Ecto neural progenitor cell (in vitro differentiated cells): ENCODE data around the gene KCMF1.

Source experiments
- DNase-seq: peaks from one replicate; pipeline ENCODE4 v3.0.0-alpha.2; 2018; ENCODE audit warnings: low spot score

KCMF1 gene

DNA sequence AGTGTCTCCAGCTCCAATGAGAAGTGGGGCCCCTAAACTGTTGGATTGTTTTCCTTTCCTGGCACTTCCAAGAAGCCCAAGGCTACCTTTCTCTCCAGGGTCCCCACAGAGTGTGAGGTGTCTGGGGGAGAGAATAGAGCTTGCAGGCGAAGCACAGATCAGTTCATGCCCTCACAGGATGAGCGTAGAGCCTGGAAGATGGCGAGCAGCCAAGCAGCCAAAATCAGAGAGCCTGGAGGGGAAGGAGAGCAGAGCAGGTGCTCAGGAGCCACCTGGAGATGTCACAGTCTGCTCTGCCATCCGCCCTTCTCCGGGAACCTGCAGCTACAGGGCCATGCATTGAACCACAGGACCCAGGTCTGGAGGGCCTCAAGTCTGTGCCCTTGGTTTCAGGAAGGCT lies 107.6 kb downstream of the KCMF1 start:
- DNase-seq: no peak

DNA sequence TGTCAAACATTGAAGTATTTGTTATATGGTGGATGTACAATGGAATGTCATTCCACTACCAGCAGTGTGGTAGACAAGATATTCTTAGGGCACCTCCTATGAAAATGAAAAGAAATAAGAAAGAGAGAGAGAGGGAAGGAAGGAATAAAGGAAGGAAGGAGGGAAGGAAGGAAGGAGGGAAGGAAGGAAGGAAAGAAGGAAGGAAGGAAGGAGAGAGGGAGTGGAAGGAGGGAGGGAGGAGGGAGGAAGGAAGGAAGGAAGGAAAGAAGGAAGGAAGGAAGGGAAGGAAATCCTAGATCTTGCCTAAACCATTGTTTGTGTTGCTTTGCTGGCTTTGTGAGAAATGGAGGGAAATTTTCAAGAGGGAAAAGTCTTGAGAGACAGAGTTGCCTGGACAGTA lies 112.1 kb downstream of the KCMF1 start:
- DNase-seq: no peak

DNA sequence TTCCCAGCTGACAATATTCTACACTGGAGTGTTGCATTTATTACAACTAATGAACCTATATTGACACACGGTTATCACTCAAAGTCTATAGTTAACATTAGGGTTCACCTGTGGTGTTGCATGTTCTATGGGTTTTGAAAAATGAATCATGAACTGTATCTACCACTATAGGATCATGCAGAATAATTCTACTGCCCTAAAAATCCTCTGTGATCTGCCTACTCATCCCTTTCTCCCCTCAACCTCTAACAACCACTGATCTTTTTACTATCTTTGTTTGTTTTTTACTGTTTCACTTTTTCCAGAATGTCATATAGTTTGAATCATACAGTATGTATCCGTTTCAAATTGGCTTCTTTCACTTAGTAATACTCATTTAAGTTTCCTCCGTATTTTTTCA lies 114.6 kb downstream of the KCMF1 start:
- DNase-seq: no peak

DNA sequence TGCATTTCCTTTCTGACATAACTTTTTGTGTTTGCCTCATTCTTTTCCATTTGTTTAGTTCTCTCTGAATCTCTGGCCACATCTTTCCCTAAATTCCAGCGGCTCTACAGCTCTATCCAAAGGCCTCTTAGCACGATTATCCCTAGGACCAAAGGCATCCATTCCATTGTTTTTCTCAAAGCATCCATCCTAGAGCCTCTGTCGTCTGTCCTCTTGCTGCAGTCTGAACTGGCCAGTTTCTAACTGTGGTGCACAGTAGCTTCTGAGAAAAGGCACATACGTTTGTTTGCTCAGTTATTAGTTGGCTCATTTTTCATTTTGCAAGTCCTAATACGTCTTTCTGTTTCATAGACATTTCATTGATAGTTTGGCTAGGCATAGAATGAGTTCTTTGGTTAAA lies 116.6 kb downstream of the KCMF1 start:
- DNase-seq: no peak

DNA sequence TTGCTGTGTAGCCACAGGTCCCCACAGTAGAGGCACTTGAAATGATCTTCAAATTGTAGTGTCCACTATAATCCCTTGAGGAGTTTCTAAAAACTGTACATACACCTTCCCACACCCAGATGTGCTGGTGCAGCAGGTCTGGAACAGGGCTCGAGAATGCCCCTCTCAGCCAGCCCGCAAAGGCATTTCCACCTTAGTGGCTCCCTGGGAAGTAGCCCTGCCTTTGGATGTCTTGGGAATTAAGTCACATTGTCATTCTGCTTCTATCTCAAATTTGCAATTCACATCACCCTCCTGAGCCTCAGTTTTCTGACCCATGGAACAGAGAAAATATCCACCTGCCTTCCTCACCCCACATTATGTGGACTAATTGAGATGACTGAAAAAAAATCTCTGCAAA lies 118.0 kb downstream of the KCMF1 start:
- no peak for DNase-seq

DNA sequence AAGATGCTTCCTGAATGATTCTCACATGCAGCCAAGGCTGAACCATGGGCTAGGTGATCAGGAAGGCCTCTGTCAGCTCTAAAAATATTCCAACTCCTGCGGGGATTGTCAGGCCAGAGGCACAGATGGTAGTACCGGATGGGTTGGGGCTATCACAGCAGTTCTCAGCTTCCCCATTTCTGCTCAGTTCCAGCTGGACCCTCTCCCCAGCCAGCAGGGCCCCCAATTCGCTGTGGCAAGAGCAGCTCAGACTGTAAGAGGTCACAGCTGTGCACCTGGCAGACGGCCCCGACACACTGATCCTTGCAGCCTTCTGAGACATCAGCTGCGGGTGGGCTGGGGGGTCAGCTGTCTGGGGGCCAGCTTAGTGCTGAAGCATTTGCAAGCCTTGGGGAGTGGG lies 118.6 kb downstream of the KCMF1 start:
- no peak for DNase-seq

DNA sequence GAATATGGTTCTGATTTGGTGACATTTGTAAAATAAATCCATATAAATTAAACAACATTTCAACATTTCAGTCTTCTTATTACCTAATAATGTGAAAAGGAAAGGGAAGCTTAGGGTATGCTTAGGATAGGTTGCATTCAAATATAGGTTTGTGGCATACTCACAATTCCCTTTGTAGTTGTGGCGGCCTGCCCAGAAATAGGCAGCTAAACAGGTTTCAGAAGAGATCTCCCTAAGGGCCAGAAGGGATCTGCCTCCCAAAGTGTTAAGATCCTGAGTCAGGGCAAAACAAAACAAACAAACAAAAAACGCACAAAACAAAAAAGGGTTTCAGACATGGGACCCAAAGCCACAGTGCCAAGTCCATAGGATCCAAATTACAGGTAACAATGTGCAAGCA lies 120.9 kb downstream of the KCMF1 start:
- no peak for DNase-seq

DNA sequence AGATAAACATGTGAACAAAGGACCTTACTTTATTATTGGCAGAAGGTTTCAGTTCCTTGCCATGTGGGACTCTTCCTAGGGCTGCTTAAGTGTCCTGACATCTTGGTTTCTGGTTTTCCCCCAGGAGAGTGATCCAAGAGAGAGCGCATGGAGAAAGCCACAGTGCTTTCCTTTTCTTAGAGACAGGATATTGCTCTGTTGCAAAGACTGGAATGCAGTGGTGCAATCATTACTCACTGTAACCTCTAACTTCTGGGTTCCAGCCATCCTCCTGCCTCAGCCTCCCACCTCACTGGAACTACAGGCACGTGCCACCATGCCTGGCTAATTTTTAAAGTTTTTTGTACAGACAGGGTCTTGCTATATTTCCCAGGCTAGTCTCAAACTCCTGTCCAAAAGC lies 124.1 kb downstream of the KCMF1 start:
- DNase-seq: no peak

DNA sequence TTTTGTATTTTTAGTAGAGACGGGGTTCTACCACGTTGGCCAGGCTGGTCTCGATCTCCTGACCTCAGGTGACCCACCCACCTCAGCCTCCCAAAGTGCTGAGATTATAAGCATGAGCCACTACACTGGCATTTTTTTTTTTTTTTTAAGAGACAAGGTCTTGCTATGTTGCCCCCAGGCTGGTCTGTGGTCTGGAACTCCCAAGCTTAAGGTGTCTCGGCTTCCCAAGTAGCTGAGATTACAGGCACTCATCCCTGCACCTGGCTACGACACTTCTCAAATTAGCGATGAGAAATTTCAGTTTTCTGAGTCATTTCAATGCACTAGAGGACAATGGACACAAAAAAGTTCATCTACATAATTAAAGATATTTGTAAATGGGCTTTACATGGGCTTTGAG lies 125.7 kb downstream of the KCMF1 start:
- DNase-seq: no peak

DNA sequence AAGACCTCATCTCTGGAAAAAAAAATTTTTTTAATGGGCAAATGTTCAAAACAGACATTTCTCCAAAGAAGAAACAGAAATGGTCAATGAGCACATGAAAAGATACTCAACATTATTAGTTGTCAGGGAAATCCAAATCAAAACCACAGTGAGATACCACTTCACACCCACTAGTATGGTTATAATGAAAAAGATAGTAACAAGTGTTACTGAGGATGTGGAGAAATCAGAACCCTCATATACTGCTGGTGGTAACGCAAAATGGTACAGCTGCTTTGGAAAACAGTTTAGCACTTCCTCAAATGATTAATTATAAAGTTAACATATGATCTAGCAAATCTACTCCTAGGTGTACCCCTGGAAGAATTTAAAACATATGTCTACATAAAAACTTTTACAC lies 133.3 kb downstream of the KCMF1 start:
- DNase-seq: no peak

DNA sequence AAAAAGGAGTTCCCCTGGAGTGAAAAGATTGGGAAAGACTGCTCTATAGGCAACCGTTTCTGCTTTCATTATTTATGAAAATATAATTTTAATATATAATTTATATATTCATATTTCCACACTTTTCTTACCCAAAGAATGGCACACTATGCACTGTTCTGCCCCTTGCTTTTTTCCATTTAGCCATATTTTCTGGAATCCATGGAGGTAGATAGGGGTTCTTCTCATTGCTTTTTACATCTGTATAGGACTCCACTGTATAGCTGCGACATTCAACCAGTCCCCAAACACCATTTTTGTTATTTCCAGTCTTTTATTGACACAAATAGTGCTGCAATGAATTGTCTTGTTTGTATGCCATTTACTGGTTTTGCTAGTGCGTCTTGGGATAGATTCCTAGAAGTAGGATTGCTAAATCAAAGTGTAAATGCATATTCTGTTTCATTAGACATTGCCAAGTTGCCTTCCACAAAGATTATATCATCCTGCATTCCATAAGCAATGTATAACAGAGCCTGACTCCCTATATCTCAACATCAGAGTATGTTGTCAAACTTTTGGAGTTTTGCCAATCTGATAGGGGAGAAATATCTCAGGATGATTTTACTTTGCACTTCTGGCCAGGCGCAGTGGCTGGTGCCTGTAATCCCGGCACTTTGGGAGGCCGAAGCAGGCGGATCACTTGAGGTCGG lies 135.7 kb downstream of the KCMF1 start:
- no peak for DNase-seq
